ENCODE results near the gene GNAI3. TPM values are rescaled to one million over a fixed set of nuclear protein-coding genes. Genes with fewer than 3 reads are reported as not detected.

Gene GNAI3
- total RNA-seq, 4 donors from 2014 or later: 8.2 to 15.1 (median 11.6) TPM

DNA sequence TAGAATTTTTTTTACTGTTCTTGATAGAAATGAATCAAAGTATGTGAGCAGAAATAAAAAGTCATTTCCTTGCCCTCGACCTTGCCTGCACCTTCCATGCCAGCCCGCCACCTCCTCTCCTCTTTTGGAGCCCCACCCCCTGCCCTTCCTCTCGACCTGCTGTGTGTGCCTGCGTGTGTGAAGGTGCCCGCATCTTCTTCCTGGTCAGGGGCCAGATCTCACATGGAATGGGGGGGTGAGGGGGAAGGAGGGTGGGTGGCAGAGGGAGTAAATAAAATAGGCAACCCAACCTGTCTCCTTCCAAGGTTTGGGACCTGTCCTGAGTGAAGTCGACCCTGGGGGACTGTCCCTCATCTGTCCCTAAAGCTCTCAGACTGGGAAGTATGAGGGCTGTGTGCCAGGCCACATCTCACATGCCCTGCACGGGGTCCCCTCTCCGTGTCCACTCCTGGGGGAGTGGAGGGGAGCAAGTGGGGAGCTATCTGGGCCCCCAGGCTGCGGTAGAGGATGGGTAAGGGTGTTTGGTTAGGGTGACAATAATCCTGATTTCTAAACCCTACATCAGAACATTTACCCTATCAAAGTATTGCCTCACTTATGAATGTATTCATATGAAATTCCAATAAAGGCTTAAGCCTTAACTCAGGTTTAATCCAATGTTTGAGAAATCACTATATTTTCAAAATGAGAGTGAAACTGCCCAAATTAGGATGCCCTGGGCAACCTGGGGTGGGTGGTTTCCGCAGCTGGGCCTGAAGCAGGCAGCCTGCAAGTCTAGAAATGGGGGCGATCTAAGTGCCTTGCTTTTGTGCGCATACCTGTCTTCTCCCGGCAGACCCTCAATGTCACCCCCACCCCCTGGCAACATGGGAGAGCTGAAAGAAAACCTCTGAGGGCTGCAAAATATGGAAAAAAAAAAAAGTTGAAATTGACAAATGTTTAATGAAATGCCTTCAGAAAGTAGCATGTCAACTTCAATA lies 86.6 kb downstream of the GNAI3 start:
- DNase-seq: no peak
- WGBS, 2 donors: 54 to 58% methylated on average over 6 to 11 of the region's 13 CpGs
- Histone ChIP-seq H3K27ac (peak overlapping the region in 1 of 4 donors; percentile 18), H3K27me3 (no peaks in the 10 kb centered on the region), H3K4me3 (no peak overlapping the region), H3K9me3 (no peaks in the 10 kb centered on the region), H3K36me3 (peaks cover 7 to 18% (median 8%) of the 10 kb centered on the region in 3 donors), H3K4me1 (peaks cover 0 to 46% (median 10%) of the 10 kb centered on the region in 3 donors)
- intact Hi-C loops (cut with DNase I): loop anchor here (5.0 kb wide), 1 partner anchor 93 kb away; no protein-coding TSS in a partner anchor
- TF ChIP-seq CTCF (IDR thresholded peaks at IDR 0.05) (no peak), POLR2A (IDR thresholded peaks at IDR 0.05) (no peak)

GRCh38 chr1:109635862-109636200 lies 87.4 kb downstream of the GNAI3 start:
- Histone ChIP-seq H3K36me3 (peaks cover 5 to 12% (median 5%) of the 10 kb centered on the region in 3 donors), H3K9me3 (no peaks in the 10 kb centered on the region), H3K27me3 (no peaks in the 10 kb centered on the region), H3K27ac (no peak overlapping the region), H3K4me3 (no peak overlapping the region), H3K4me1 (peaks cover 0 to 51% (median 10%) of the 10 kb centered on the region in 3 donors)
- DNase-seq: no peak
- WGBS, 2 donors: 64 to 85% methylated on average over 2 of the region's 2 CpGs
- TF ChIP-seq POLR2A (IDR thresholded peaks at IDR 0.05) (no peak), CTCF (IDR thresholded peaks at IDR 0.05) (no peak)
- intact Hi-C loops (cut with DNase I): loop anchor here (5.0 kb wide), 1 partner anchor 94 kb away; no protein-coding TSS in a partner anchor

GRCh38 chr1:109636201-109636952 lies 88.0 kb downstream of the GNAI3 start:
- no peak for DNase-seq
- Histone ChIP-seq H3K36me3 (peaks cover 0 to 7% (median 0%) of the 10 kb centered on the region in 3 donors), H3K4me3 (no peak overlapping the region), H3K9me3 (no peaks in the 10 kb centered on the region), H3K27me3 (no peaks in the 10 kb centered on the region), H3K27ac (no peak overlapping the region), H3K4me1 (peaks cover 0 to 50% (median 10%) of the 10 kb centered on the region in 3 donors)
- no peak for TF ChIP-seq POLR2A (IDR thresholded peaks at IDR 0.05)
- intact Hi-C loops (cut with DNase I): loop anchor here (5.0 kb wide), 1 partner anchor 94 kb away; no protein-coding TSS in a partner anchor
- 35 to 44% methylated on average over 7 to 8 of the region's 9 CpGs for WGBS, 2 donors

DNA sequence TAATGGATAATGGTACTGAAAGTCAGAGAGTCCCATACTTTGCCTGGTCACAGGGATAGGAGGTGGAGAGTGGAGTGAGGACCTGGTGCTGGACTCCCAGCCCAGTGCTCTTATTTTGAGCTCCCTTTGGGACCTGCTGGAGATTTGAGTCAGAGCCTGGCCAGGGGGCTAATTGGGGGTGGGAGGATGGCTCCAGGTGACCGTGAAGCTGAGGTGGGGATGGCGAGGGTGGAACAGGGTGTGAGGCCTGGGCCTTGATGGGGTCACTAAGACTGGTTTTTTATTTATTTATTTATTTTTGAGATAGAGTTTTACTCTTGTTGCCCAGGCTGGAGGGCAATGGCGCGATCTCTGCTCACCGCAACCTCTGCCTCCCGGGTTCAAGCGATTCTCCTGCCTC lies 89.0 kb downstream of the GNAI3 start:
- no peak overlapping the region for H3K27ac ChIP-seq
- H3K27me3 ChIP-seq: no peaks in the 10 kb centered on the region
- H3K36me3 ChIP-seq: no peaks in the 10 kb centered on the region
- intact Hi-C loops (cut with DNase I): loop anchor here (5.0 kb wide), 1 partner anchor 95 kb away; no protein-coding TSS in a partner anchor
- 89 to 94% methylated on average over 7 of the region's 7 CpGs for whole genome bisulfite sequencing, 2 donors
- TF ChIP-seq POLR2A (IDR thresholded peaks at IDR 0.05): no peak
- TF ChIP-seq CTCF (IDR thresholded peaks at IDR 0.05): no peak
- no peak for DNase-seq
- H3K4me1 ChIP-seq: peaks cover 0 to 40% (median 10%) of the 10 kb centered on the region in 3 donors
- no peaks in the 10 kb centered on the region for H3K9me3 ChIP-seq
- H3K4me3 ChIP-seq: no peak overlapping the region

DNA sequence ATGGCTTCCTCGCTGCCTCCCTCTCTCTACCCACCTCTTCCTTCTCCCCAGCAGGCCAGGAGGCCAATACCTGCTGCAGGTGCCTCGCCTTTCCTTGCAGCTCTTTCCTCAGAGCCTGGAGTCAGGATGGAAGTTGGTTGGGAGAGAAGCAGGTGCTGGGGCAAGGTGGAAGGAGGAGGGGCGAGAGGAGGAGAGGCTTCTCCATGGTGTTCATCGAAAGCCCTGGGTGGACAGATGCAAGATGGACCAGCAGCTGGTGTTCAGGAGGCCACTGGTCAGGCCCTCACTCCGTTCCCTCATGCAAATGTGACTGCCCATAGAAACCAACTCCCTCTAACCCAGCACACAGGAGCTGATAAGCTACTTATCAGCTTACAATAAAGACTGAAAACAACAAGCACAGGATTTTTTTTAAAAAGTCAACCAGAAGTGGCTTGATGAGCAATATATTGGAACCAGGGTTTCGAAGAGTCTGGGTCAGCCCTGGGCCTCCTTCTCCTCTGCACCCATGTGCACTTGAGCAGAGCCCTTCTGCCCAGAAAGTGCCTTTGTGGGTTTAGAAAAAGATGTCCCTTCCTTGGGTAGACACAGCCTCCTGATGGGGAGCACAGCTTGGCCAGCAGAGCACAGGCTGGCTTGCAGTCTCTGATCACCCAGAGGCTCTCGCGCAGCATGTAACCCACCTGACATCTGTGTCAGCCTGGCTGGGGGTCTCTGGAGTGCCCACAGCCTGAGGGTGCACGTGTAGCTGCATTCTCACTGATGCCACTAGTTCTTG lies 90.8 kb downstream of the GNAI3 start:
- peaks cover 0 to 39% (median 18%) of the 10 kb centered on the region in 3 donors for H3K4me1 ChIP-seq
- DNase-seq: no peak
- intact Hi-C loops (cut with DNase I): loop anchor here (5.0 kb wide), 1 partner anchor 97 kb away; no protein-coding TSS in a partner anchor

More for the DNA sequence above, 90.8 kb downstream of the GNAI3 start:
- Histone ChIP-seq H3K27me3 (no peaks in the 10 kb centered on the region), H3K27ac (no peak overlapping the region), H3K36me3 (no peaks in the 10 kb centered on the region), H3K4me3 (no peak overlapping the region), H3K9me3 (no peaks in the 10 kb centered on the region)
- WGBS, 2 donors: 64 to 74% methylated on average over 5 to 9 of the region's 9 CpGs
- TF ChIP-seq CTCF (IDR thresholded peaks at IDR 0.05): no peak
- no peak for TF ChIP-seq POLR2A (IDR thresholded peaks at IDR 0.05)
